ENCODE results near the gene KCTD2.
"Not testable (repeated sequence)": the region's sequence is repeated elsewhere in the genome, so short reads cannot be mapped to it uniquely, and the experiment has no call there.

Gene KCTD2

GRCh38 chr17:75049057-75049456 lies 2.0 kb downstream of the KCTD2 start:
- DNase-seq, result no peak

- DNase-seq, result no peak
Measured at GRCh38 chr17:75049706-75050105, 2.7 kb downstream of the KCTD2 start.

- no peak for DNase-seq
Measured at GRCh38 chr17:75051941-75052340, 4.9 kb downstream of the KCTD2 start.

GRCh38 chr17:75059369-75060345 lies 12.6 kb downstream of the KCTD2 start:
- peak in 21 of 51 donors; percentile 9 to 65 (median 26) for DNase-seq

GRCh38 chr17:75060434-75061054 lies 13.5 kb downstream of the KCTD2 start:
- DNase-seq, result peak in 1 of 51 donors; percentile 31

GRCh38 chr17:75061055-75061438 lies 14.0 kb downstream of the KCTD2 start:
- DNase-seq, result no peak

GRCh38 chr17:75061618-75062017 lies 14.6 kb downstream of the KCTD2 start:
- no peak for DNase-seq

- peak in 4 of 51 donors; percentile 14 to 25 (median 21) for DNase-seq
Measured at GRCh38 chr17:75063201-75063600, 16.2 kb downstream of the KCTD2 start.

- no peak for DNase-seq
Measured at GRCh38 chr17:75063626-75064025, 16.6 kb downstream of the KCTD2 start.

- no peak for DNase-seq
Measured at GRCh38 chr17:75064040-75064439, 17.0 kb downstream of the KCTD2 start.

- no peak for DNase-seq
Measured at GRCh38 chr17:75064460-75064859, 17.4 kb downstream of the KCTD2 start.

GRCh38 chr17:75064867-75065561 lies 18.0 kb downstream of the KCTD2 start:
- no peak for DNase-seq

GRCh38 chr17:75065562-75066151 lies 18.6 kb downstream of the KCTD2 start:
- no peak for DNase-seq

GRCh38 chr17:75067856-75068255 lies 20.8 kb downstream of the KCTD2 start:
- DNase-seq, result no peak

- no peak for DNase-seq
Measured at GRCh38 chr17:75068750-75069149, 21.7 kb downstream of the KCTD2 start.

GRCh38 chr17:75069783-75070182 lies 22.8 kb downstream of the KCTD2 start:
- DNase-seq, result no peak

- not testable (repeated sequence) for DNase-seq
Measured at GRCh38 chr17:75071478-75072271, 24.6 kb downstream of the KCTD2 start.

- not testable (repeated sequence) for DNase-seq
Measured at GRCh38 chr17:75072909-75073308, 25.9 kb downstream of the KCTD2 start.

- DNase-seq, result no peak
Measured at GRCh38 chr17:75073618-75074047, 26.6 kb downstream of the KCTD2 start.

- DNase-seq, result no peak
Measured at GRCh38 chr17:75074532-75074931, 27.5 kb downstream of the KCTD2 start.

Data from hypothalamus (tissue), 51 donors.